Fibroblast of skin of right quadriceps (primary cell): ENCODE measurements around the gene TIMM10.

ENCODE experiments used
- DNase-seq: peaks from one replicate; pipeline ENCODE4 v3.0.0-alpha.2; 2013

TIMM10 gene, protein sequence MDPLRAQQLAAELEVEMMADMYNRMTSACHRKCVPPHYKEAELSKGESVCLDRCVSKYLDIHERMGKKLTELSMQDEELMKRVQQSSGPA

DNA sequence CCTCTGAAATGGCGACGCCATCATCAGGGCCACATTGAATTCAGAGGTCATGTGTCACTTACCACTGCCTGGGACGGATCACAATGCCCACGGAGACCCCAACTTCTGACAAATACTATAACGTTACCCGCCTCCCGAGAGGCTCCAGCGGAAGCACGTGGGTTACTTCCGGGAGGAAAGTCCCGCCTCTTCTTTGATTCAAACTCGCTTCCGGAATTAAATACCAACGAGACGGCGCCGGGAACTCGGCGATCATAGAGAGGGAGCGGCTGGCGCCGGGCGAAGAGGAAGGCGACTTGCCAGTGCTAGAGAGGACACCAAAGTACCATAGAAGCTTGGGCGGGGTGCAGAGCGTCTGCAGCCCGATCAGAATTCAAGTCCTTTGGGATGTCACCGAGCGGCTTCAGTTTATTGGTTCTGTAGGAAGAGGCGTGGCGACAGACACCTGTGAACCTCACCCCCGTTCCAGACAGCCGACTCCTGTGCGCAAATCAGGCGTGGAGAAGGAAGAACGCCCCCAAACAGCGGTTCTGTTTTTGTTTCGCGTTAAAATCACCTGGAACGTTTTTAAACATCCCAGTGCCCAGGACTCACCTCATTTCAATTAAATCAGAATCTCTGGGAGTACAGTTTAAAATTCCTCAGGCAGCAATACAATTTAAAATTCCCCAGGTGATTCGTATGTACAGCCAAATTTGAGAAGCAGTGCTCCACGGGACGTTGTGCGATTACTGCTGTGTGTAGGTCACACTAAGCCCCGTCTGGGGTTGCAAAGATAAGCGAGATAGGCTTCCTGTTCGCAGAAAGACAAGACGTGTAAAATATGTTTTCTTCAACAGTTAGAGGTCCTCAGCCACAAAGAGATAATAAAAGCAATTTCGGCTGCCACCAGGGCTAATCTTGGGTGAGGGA, at the start of gene TIMM10:
Gene TIMM10, minus strand, starts transcription at position 159 of the 912 bp plus-strand sequence. CDS start 565 bp downstream, outside the sequence.
- peak; percentile 97 for DNase-seq

- DNase-seq, result no peak
These were observed 43.5 kb upstream of the TIMM10 start for GRCh38 chr11:57574061-57574460.

- DNase-seq, result no peak
These were observed 41.1 kb upstream of the TIMM10 start for GRCh38 chr11:57571606-57572005.

- DNase-seq, result peak; percentile 71
These were observed 37.8 kb upstream of the TIMM10 start for GRCh38 chr11:57568330-57568766.

- DNase-seq, result peak; percentile 40
These were observed 37.2 kb upstream of the TIMM10 start, which contains the start of gene UBE2L6 for GRCh38 chr11:57567515-57568329. Gene UBE2L6, minus strand, starts transcription at chr11:57567672. Its CDS starts 61 bp downstream, at chr11:57567611.

GRCh38 chr11:57566905-57567514, 36.5 kb upstream of the TIMM10 start:
- DNase-seq, result no peak

GRCh38 chr11:57566005-57566904, 35.7 kb upstream of the TIMM10 start:
- DNase-seq, result peak; percentile 6

DNA sequence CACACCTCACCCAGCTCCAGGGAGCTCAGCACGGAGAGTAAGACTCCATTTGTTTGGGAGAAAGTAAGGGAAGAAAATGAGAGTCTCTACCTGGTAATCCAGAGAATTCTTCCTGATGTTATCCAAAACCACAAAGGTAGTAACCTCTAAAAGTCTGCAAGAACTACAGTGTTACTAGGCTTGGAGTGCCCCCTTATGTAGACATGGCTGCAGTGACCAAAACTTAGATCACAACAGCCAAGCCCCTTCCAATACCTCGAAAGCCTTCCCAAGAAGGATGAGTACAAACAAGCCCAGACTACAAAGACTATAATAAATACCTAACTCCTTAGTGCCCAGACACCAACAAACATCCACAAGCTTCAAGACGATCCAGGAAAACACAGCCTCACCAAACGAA, 32.0 kb upstream of the TIMM10 start:
- no peak for DNase-seq

DNA sequence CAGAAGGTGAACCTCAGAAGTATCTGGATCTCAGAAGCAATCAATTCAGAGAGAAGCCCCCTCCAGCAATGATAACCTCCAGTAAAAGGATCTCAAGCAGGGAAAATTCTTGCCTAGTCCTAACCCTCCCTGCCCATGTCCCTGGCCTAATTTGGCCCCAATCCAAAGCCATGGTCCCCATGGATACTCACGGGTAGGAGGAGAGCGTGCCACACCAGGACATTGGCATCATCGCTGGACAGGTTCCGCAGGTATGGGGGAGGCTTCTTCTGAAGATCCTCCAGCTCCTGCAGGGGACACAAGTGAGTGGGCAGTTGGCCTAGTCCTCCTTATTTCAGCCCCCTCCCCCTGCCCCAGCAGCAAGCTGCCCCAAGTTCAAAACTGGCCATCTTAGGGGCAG, 29.6 kb upstream of the TIMM10 start:
- no peak for DNase-seq

- no peak for DNase-seq
These were observed 25.5 kb upstream of the TIMM10 start for GRCh38 chr11:57556041-57556440.

GRCh38 chr11:57555393-57555792, 24.8 kb upstream of the TIMM10 start:
- no peak for DNase-seq

DNA sequence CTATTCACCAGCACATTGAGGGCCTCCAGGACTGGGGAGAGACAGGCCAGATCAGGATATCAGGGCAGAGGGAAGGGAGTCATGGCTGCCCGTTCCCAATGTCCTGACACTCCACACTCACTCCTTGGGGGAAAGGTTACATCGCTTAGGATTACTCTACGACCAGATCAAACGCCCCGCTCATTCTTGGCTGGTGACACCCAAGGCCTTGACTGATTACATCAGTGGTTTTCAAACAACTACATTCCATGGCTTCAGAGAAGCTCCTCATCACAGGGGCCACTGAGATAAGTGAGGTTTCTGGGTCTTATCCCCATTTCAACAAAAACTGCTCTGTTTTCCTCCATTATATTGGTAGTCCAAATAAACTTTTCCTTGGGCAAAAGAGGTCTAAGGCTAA, 21.9 kb upstream of the TIMM10 start:
- no peak for DNase-seq

DNA sequence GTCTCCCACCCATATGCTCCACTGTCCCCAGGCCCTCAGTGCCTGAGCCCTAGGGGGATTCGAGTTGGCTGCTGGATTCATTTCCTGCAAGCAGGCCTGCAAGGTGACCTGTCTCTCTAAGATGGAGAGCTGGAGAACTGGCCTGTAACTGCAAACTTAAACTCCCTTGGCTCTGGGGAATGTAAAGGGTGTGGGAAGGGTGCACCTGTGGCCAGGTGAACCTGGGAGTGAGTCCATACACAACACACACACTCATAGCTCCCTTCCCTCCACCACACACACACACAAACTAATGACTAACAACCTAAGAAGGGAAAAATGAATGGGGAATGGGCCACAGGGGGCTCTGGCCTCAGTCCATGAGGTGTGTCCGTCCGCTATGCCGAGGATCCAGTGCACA, 21.4 kb upstream of the TIMM10 start:
- DNase-seq, result no peak

- no peak for DNase-seq
These were observed 19.4 kb upstream of the TIMM10 start for GRCh38 chr11:57549983-57550382.

GRCh38 chr11:57547854-57548377, 17.4 kb upstream of the TIMM10 start:
- DNase-seq, result no peak

- DNase-seq, result peak; percentile 23
These were observed 16.4 kb upstream of the TIMM10 start for GRCh38 chr11:57546869-57547475.

- DNase-seq, result no peak
These were observed 15.9 kb upstream of the TIMM10 start for GRCh38 chr11:57546451-57546850.

- DNase-seq, result no peak
These were observed 15.3 kb upstream of the TIMM10 start for GRCh38 chr11:57545883-57546282.

GRCh38 chr11:57544566-57544965, 14.0 kb upstream of the TIMM10 start:
- no peak for DNase-seq

DNA sequence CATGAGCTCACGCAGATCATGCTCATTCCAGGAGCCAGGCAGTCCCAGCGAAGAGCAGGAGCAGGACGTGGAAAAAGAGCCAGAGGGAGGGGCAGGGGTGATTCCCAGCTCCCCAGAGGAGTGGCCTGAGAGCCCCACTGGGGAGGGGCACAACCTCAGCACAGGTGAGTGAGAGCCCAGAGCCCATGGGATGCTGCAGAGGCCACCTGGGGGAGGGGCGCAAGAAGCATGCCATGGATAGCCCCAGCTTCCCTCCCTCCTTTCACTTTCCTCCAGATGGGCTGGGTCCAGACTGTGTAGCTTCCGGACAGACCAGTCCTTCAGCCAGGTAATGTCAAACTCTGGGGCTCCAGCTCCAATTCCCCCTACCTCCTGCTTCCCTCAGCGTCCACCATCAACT, 13.0 kb upstream of the TIMM10 start:
- no peak for DNase-seq

DNA sequence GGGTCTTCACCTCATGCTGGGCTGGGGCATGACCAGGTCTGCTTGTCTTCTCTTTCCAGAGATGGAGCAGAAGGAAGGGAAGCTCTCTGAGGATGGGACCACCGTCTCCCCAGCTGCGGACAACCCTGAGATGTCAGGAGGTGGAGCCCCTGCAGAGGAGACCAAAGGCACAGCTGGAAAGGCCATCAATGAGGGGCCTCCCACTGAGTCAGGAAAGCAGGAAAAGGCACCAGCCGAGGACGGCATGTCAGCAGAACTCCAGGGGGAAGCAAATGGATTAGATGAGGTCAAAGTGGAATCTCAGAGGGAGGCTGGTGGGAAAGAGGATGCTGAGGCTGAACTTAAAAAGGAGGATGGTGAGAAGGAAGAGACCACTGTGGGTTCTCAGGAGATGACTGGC, 12.0 kb upstream of the TIMM10 start:
- no peak for DNase-seq
